H1 (cell line): ENCODE results near the gene DHX32. TPM values are rescaled to one million over a fixed set of nuclear protein-coding genes. Genes with fewer than 3 reads are reported as not detected.

Experiments used
- CTCF ChIA-PET: fragments of 300-600 bp; sonication (Branson Sonifier 250); formaldehyde crosslinking; loops from one replicate; lab custom pipeline; 2021; ENCODE audit not compliant: partially characterized antibody; lab: Charles Lee
- POLR2A ChIA-PET: fragments of 300-600 bp; sonication (Branson Sonifier 250); formaldehyde crosslinking; loops from one replicate; lab custom pipeline; 2021; ENCODE audit warnings: inconsistent platforms; ENCODE audit not compliant: partially characterized antibody; lab: Charles Lee
- DNase-seq, 2 experiments: peaks; one replicate each; pipeline versions ENCODE4 v3.0.0 to v3.0.0-alpha.2; 2010 to 2022; ENCODE audit warnings: low spot score in 2 of 2, low read depth in 1 of 2, mixed read lengths in 1 of 2
- FAIRE-seq: peaks from 2 replicates; lab custom pipeline; 2011; peaks lifted over from hg19 to GRCh38; lab: Jason Lieb, UNC
- H2AFZ ChIP-seq: 2 replicates; pipeline ENCODE4 v1.8.1; 2012; ENCODE audit warnings: low read length, inconsistent platforms
- H2AK5ac ChIP-seq: 2 replicates; pipeline ENCODE4 v1.6.1; 2013; ENCODE audit warnings: low read depth, low read length
- H2BK120ac ChIP-seq: replicated peaks from 2 replicates; pipeline ENCODE3; 2013; ENCODE audit warnings: low read depth, low read length, inconsistent platforms
- H2BK12ac ChIP-seq: 2 replicates; pipeline ENCODE4 v1.6.1; 2013; ENCODE audit warnings: low read depth, low read length
- H2BK15ac ChIP-seq: 2 replicates; pipeline ENCODE4 v1.6.1; 2013; ENCODE audit warnings: low read length
- H2BK20ac ChIP-seq: 2 replicates; pipeline ENCODE4 v1.6.1; 2013; ENCODE audit warnings: low read length
- H2BK5ac ChIP-seq: 2 replicates; pipeline ENCODE4 v1.6.1; 2013; ENCODE audit warnings: low read depth, low read length
- H3K14ac ChIP-seq: 2 replicates; pipeline ENCODE4 v1.6.1; 2013; ENCODE audit warnings: inconsistent platforms; ENCODE audit not compliant: insufficient read length
- H3K18ac ChIP-seq: 2 replicates; pipeline ENCODE4 v1.6.1; 2013; ENCODE audit warnings: low read length; ENCODE audit errors: extremely low read depth
- H3K23ac ChIP-seq: 2 replicates; pipeline ENCODE4 v1.6.1; 2013; ENCODE audit warnings: inconsistent platforms; ENCODE audit not compliant: insufficient read length
- H3K23me2 ChIP-seq: 2 replicates; pipeline ENCODE4 v1.6.1; 2013; ENCODE audit warnings: low read depth, low read length
- H3K27ac ChIP-seq: 2 replicates; pipeline ENCODE4 v1.6.1; 2011; ENCODE audit warnings: low read depth, low read length, inconsistent platforms
- H3K27me3 ChIP-seq, 4 experiments: replicated peaks in 1 of 4; 1 replicate in 1 of 4; 2 replicates in 3 of 4; pipeline versions ENCODE4 v1.6.1 to v1.8.1; 2011 to 2013; ENCODE audit warnings: low read length in 3 of 4, mild to moderate bottlenecking in 3 of 4, inconsistent platforms in 2 of 4, mixed read lengths in 2 of 4, moderate library complexity in 1 of 4; ENCODE audit not compliant: control insufficient read depth in 3 of 4, insufficient read depth in 3 of 4; ENCODE audit errors: extremely low read depth in 1 of 4
- H3K36me3 ChIP-seq, 4 experiments: 2 replicates each; pipeline versions ENCODE4 v1.6.1 to v1.8.1; 2011 to 2013; ENCODE audit warnings: mild to moderate bottlenecking in 4 of 4, low read length in 3 of 4, moderate library complexity in 2 of 4, control low read depth in 1 of 4, inconsistent platforms in 1 of 4; ENCODE audit not compliant: insufficient read depth in 4 of 4, control insufficient read depth in 2 of 4
- H3K4ac ChIP-seq: replicated peaks from 2 replicates; pipeline ENCODE3; 2013; ENCODE audit warnings: low read length, low read depth, mixed read lengths, inconsistent platforms; ENCODE audit not compliant: insufficient read length
- H3K4me1 ChIP-seq, 4 experiments: replicated peaks in 1 of 4; 1 replicate in 1 of 4; 2 replicates in 3 of 4; pipeline versions ENCODE4 v1.6.1 to v1.8.1; 2011 to 2013; ENCODE audit warnings: low read length in 3 of 4, inconsistent platforms in 2 of 4, mixed read lengths in 1 of 4; ENCODE audit not compliant: insufficient read depth in 4 of 4, control insufficient read depth in 3 of 4
- H3K4me2 ChIP-seq, 2 experiments: 2 replicates each; pipeline versions ENCODE4 v1.6.1 to v1.8.1; 2011 to 2013; ENCODE audit warnings: low read depth in 2 of 2, low read length in 2 of 2, control low read depth in 1 of 2, inconsistent platforms in 1 of 2, mild to moderate bottlenecking in 1 of 2; ENCODE audit not compliant: insufficient read depth in 1 of 2
- H3K4me3 ChIP-seq, 4 experiments: fragments of 200-600, 300-600 bp in 1 of 4; sonication (generic), shearing (Covaris generic), sonication (Bioruptor Twin) in 1 of 4; 2 replicates each; pipeline versions ENCODE4 v1.5.1 to v1.8.1; 2011 to 2016; ENCODE audit warnings: low read length in 4 of 4, low read depth in 3 of 4, control low read depth in 2 of 4, inconsistent platforms in 2 of 4, mild to moderate bottlenecking in 2 of 4, mixed read lengths in 1 of 4, moderate library complexity in 1 of 4; ENCODE audit not compliant: insufficient read depth in 2 of 4; ENCODE audit errors: extremely low read depth in 1 of 4
- H3K56ac ChIP-seq: replicated peaks from 2 replicates; pipeline ENCODE3; 2013; ENCODE audit warnings: low read depth, mild to moderate bottlenecking, mixed read lengths, low read length, inconsistent platforms; ENCODE audit not compliant: insufficient read length
- H3K79me1 ChIP-seq: 2 replicates; pipeline ENCODE4 v1.6.1; 2013; ENCODE audit warnings: low read depth, low read length, control low read depth
- H3K79me2 ChIP-seq, 2 experiments: 2 replicates each; pipeline versions ENCODE4 v1.6.1 to v1.8.1; 2012 to 2013; ENCODE audit warnings: low read length in 2 of 2, mild to moderate bottlenecking in 2 of 2, inconsistent platforms in 1 of 2; ENCODE audit not compliant: insufficient read depth in 2 of 2, control insufficient read depth in 1 of 2
- H3K9ac ChIP-seq, 4 experiments: replicated peaks in 1 of 4; 1 replicate in 1 of 4; 2 replicates in 3 of 4; pipeline versions ENCODE4 v1.6.1 to v1.8.1; 2011 to 2013; ENCODE audit warnings: low read depth in 3 of 4, low read length in 3 of 4, control low read depth in 2 of 4, mild to moderate bottlenecking in 2 of 4, moderate library complexity in 2 of 4, inconsistent platforms in 1 of 4; ENCODE audit errors: extremely low read depth in 1 of 4
- H3K9me3 ChIP-seq, 2 experiments: 2 replicates each; pipeline versions ENCODE4 v1.6.1 to v1.8.1; 2012 to 2013; ENCODE audit warnings: mild to moderate bottlenecking in 2 of 2, moderate library complexity in 2 of 2, control low read depth in 1 of 2, inconsistent platforms in 1 of 2, low read depth in 1 of 2, low read length in 1 of 2, mixed read lengths in 1 of 2; ENCODE audit not compliant: insufficient read depth in 2 of 2
- H4K20me1 ChIP-seq, 2 experiments: replicated peaks in 1 of 2; 2 replicates each; pipeline versions ENCODE3 to v1.8.1; 2011 to 2013; ENCODE audit warnings: inconsistent platforms in 2 of 2, low read length in 2 of 2, mild to moderate bottlenecking in 1 of 2; ENCODE audit not compliant: insufficient read depth in 2 of 2, control insufficient read depth in 1 of 2
- H4K5ac ChIP-seq: 2 replicates; pipeline ENCODE4 v1.6.1; 2013; ENCODE audit warnings: low read length, low read depth, mixed read lengths, inconsistent platforms; ENCODE audit not compliant: insufficient read length
- H4K8ac ChIP-seq: 2 replicates; pipeline ENCODE4 v1.8.0; 2013; ENCODE audit warnings: mild to moderate bottlenecking, moderate library complexity, low read length, inconsistent platforms; ENCODE audit not compliant: insufficient read depth; ENCODE audit errors: extremely low read depth
- H4K91ac ChIP-seq: replicated peaks from 2 replicates; pipeline ENCODE3; 2013; ENCODE audit warnings: low read length, mixed read lengths, inconsistent platforms; ENCODE audit not compliant: insufficient read length
- WGBS, 2 experiments: shearing (Covaris generic) in 1 of 2; methylation state at CpG; one replicate each; pipeline versions ENCODE4 v1.1.6 to v1.1.7; 2013 to 2015; ENCODE audit warnings: low lambda C conversion rate in 2 of 2, mixed read lengths in 2 of 2, inconsistent platforms in 1 of 2, low coverage in 1 of 2, missing lambda C conversion rate in 1 of 2; ENCODE audit not compliant: insufficient replicate concordance in 2 of 2, insufficient coverage in 1 of 2, insufficient read length in 1 of 2; ENCODE audit errors: extremely low coverage in 1 of 2, missing lambda C conversion rate in 1 of 2; 5-methylcytosine and 5-hydroxymethylcytosine counted together
- polyA plus RNA-seq, 7 experiments: library from polyadenylated mRNA; depleted of rRNA in 3 of 7; stranded (reverse) in 5 of 7; unstranded in 2 of 7; fragments of >200 nt in 5 of 7; fragments of 200-250 nt in 2 of 7; gene quantifications; 1 replicate in 5 of 7; 2 replicates in 1 of 7; 4 replicates in 1 of 7; pipeline versions ENCODE4 v1.2.1 to v1.2.3, GENCODE V29; 2011 to 2013; ENCODE audit warnings: missing spikeins in 2 of 7, mixed read lengths in 2 of 7
- total RNA-seq: library from RNA; stranded (reverse); fragmentation: NEBNext Ultra II Directional; extraction: Animal tissue kit (Norgen Biotek cat#: 25700); gene quantifications from 2 replicates; pipeline ENCODE4 v1.2.1, GENCODE V29; 2021

DHX32 gene
- total and polyA plus RNA-seq, 2 of the 8 experiments (the other 6 are each of a cell fraction or from before 2014, with no cell fraction given), result 12.4 to 15.8 TPM

DNA sequence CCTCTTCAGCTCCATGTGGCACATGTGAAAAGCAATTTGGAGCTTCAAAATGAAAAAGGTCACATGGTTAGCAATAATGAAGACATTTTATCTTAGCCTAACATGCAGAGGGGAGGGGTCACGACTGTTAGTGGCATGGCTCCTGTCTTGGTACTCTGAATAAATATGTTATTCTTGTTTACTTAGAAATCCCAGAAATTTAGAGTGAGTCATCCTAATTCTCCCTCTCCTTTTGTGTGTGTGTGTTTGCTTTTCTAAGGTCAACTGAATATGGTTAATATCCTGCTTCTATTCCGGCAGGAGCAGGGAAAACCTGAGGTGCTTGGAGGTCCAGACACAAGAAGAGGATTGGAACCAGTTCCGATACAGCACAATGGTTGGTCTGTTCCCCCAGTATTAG is 40.1 kb downstream of the DHX32 start:
- no peak overlapping the region for H3K27ac ChIP-seq
- H4K91ac ChIP-seq, result no peak overlapping the region
- no peak overlapping the region for H2AK5ac ChIP-seq
- no peak overlapping the region for H3K23ac ChIP-seq
- DNase-seq (no peak), FAIRE-seq (no peak)
- H3K4me2 ChIP-seq, result no peak overlapping the region
- H3K79me1 ChIP-seq, result no peaks in the 10 kb centered on the region
- no peak overlapping the region for H2BK5ac ChIP-seq
- CTCF ChIA-PET, result no interaction called here
- no peak overlapping the region for H3K4ac ChIP-seq
- no peaks in the 10 kb centered on the region for H3K27me3 ChIP-seq
- no peaks in the 10 kb centered on the region for H3K4me1 ChIP-seq
- H3K9me3 ChIP-seq, result no peaks in the 10 kb centered on the region
- peaks cover 5 to 9% of the 10 kb centered on the region in 2 experiments for H4K20me1 ChIP-seq
- no peak overlapping the region for H3K18ac ChIP-seq
- 88% methylated on average over 3 of the region's 3 CpGs; no CpG with 5 or more reads in 1 of the 2 experiments for WGBS, 2 experiments
- H2BK120ac ChIP-seq, result no peak overlapping the region
- H3K9ac ChIP-seq, result no peak overlapping the region
- H3K79me2 ChIP-seq, result no peaks in the 10 kb centered on the region
- H3K23me2 ChIP-seq, result no peaks in the 10 kb centered on the region
- H2BK15ac ChIP-seq, result no peak overlapping the region
- no peak overlapping the region for H2BK12ac ChIP-seq
- no peak overlapping the region for H4K5ac ChIP-seq
- H3K56ac ChIP-seq, result no peak overlapping the region
- peaks cover 11 to 44% (median 24%) of the 10 kb centered on the region in 4 experiments for H3K36me3 ChIP-seq
- no peak overlapping the region for H2BK20ac ChIP-seq
- POLR2A ChIA-PET, result interaction anchor here (0.9 to 1.3 kb wide), 2 partner anchors 12 to 16 kb away, joined by 3 to 4 read pairs; no protein-coding TSS in a partner anchor
- no peak overlapping the region for H3K4me3 ChIP-seq
- no peak overlapping the region for H4K8ac ChIP-seq
- no peak overlapping the region for H3K14ac ChIP-seq
- no peak overlapping the region for H2AFZ ChIP-seq
